Measurements from ENCODE around the gene SLC15A1.

GRCh38 chr13:98761126-98761985 lies 8.9 kb upstream of the SLC15A1 start:
- TF ChIP-seq CTCF (optimal IDR thresholded peaks at IDR 0.05 in 1 of 3, IDR thresholded peaks at IDR 0.05 in 1 of 3, conservative IDR thresholded peaks at IDR 0.05 in 1 of 3; ENCODE audit: extremely low read depth in 1 of 3, insufficient read depth in 2 of 3, low read length in 3 of 3) (no peak), EZH2 (IDR thresholded peaks at IDR 0.05; ENCODE audit: low read length) (no peak)

Measured in keratinocyte (primary cell).